T-helper 22 cell (primary cell): ENCODE data around the gene RUFY3.
"Not testable (repeated sequence)": the region's sequence is repeated elsewhere in the genome, so short reads cannot be mapped to it uniquely, and the experiment has no call there.

Experiments
- DNase-seq: peaks from one replicate; pipeline ENCODE4 v3.0.0-alpha.2; 2020; ENCODE audit warnings: low read depth

The RUFY3 gene

GRCh38 chr4:70737409-70737808, 15.6 kb downstream of the RUFY3 start:
- no peak for DNase-seq

DNA sequence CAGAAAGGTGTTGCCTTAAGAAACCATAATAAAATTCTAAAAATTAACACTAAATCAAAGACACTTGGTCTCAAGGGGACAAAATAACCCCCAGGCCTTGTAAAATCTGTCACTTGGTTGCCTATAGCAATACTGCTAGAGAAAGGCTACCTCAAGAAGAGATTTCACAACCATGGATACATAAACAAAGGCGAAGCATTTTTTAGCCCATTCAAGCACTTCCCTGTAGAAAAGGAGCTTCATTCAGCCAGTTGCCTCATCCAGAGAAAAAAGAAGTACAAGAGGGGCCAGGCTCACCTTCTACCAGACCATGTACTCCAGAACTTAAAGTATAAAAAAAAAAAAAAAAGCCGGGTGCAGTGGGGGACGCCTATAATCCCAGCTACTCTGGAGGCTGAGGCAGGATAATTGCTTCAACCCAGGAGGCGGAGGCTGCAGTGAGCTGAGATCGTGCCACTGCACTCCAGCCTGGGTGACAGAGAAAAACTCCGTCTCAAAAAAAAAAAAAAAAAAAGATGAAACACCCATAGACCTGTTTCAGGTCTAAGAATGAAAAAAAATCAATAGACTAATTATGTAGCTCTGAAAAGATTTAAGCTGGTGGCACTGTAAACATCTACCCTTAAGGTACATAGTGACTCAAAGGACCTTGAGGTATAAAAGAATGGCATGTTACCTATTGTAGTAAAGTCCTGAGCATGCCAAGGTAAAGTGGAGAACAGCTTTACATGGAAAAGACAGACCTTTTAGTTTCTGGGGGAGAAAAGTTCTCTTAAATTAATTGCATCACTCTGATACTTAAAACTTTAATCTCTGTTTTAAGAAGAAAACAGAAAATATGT, 18.0 kb downstream of the RUFY3 start:
- DNase-seq, result no peak

GRCh38 chr4:70741867-70742658, 20.3 kb downstream of the RUFY3 start:
- DNase-seq, result no peak

- DNase-seq, result no peak
Measured at GRCh38 chr4:70743731-70744130, 22.0 kb downstream of the RUFY3 start.

DNA sequence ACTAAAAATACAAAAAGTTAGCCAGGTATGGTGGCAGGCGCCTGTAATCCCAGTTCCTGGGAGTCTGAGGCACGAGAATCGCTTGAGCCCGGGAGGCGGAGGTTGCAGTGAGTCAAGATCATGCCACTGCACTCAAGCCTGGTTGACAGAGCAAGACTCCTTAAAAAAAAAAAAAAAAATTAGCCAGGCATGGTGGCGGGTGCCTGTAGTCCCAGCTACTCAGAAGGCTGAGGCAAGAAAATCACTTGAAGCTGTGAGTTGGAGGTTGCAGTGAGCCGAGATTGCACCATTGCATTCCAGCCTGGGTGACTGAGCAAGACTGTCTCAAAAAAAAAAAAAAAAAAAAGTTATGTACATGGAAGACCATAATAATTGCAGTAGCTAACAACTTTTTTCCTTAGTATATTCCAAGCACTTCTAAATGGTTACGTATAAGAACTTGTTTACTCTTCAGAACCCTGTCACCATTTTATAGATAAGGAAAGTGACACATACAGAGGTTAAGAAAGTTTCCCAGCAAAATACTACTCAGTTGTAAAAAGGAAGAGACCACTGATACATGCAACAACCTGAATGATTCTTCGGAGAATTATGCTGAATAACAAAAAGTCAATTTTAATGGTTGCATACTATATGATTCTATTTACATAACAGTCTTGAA, 24.5 kb downstream of the RUFY3 start:
- DNase-seq, result no peak

- no peak for DNase-seq
Measured at GRCh38 chr4:70747874-70748273, 26.1 kb downstream of the RUFY3 start.

- no peak for DNase-seq
Measured at GRCh38 chr4:70749313-70749712, 27.5 kb downstream of the RUFY3 start.

- DNase-seq, result no peak
Measured at GRCh38 chr4:70752236-70752635, 30.5 kb downstream of the RUFY3 start.

DNA sequence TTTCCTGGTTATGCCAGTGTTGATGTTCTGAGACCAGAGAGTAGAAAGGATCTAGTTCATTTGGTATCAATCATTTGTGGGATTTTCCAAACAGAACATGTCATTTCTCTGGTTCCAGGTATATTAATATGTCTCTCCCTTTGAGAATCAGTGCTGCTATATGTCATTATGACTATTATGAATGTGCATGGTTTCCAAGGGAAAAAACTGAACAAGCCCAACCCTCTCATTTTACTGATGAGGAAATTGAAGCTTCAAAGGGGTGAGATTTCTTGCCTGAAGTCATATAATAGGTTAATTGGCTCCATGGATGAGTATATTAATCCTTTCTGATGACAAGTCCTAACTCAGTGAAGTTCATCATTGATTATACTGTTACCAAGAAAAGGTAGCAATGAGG, 31.9 kb downstream of the RUFY3 start:
- no peak for DNase-seq

GRCh38 chr4:70754470-70754869, 32.7 kb downstream of the RUFY3 start:
- DNase-seq, result no peak

DNA sequence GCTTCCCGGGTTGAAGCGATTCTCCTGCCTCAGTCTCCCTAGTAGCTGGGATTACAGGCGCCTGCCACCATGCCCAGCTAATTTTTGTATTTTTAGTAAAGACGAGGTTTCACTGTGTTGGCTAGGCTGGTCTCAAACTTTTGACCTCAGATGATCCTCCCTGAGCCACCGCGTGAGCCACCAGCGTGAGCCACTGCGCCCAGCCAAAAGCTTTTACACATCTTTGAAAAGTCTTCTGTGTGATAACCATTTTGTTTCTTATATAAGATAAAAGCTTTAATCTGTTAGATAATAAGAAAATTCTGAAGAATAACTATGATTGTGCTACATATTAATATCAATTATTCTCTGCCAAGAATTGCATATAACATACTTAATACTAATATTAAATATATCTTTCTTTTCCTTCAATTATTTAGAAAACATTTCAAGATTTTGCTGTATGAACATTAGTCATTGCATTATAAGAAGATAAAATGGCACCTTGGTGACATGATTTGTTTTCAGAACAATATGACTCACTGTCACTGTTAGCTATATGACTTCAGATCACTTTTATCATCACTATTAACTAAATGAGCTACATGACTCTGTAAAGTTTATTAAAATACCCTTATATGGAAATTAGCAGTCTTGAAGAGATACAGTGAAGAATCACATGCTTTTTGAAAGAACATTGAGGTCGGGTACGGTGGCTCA, 33.4 kb downstream of the RUFY3 start:
- DNase-seq, result no peak

DNA sequence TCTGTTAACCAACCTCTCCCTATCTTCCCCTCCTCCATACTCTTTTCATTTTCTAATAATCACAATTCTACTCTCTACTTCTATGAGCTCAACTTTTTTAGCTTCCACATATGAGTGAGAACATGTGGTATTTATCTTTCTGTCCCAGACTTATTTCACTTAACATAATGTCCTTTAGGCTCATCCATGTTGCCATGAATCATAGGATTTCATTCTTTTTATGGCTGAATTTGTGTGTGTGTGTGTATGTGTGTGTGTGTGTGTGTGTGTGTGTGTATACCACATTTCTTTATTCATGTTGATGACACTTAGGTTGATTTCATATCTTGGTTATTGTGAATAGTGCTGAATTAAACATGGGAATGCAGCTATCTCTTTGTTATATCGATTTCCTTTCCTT, 37.4 kb downstream of the RUFY3 start:
- DNase-seq, result no peak

- no peak for DNase-seq
Measured at GRCh38 chr4:70759627-70760026, 37.9 kb downstream of the RUFY3 start.

- DNase-seq, result no peak
Measured at GRCh38 chr4:70760662-70761061, 38.9 kb downstream of the RUFY3 start.

GRCh38 chr4:70761276-70761816, 39.6 kb downstream of the RUFY3 start:
- DNase-seq, result no peak

DNA sequence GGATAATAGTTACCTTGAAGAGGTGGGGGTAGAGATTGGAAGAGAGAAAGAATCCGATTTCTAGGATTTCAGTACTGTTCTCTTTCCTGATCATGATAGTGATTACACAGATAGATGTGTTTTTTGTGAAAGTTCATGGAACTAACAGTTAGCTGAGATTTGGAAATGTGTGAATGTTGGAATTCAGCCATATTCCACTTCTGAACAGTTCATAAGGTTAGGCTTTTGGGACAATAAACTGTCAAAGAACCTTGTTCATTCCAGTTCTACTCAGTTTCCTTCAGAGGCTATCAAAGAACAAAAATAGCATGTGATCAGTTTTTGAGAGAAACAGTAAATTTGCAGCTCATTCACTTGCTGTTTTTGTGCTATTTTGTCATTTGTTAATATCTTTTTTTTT, 43.6 kb downstream of the RUFY3 start:
- DNase-seq, result no peak

DNA sequence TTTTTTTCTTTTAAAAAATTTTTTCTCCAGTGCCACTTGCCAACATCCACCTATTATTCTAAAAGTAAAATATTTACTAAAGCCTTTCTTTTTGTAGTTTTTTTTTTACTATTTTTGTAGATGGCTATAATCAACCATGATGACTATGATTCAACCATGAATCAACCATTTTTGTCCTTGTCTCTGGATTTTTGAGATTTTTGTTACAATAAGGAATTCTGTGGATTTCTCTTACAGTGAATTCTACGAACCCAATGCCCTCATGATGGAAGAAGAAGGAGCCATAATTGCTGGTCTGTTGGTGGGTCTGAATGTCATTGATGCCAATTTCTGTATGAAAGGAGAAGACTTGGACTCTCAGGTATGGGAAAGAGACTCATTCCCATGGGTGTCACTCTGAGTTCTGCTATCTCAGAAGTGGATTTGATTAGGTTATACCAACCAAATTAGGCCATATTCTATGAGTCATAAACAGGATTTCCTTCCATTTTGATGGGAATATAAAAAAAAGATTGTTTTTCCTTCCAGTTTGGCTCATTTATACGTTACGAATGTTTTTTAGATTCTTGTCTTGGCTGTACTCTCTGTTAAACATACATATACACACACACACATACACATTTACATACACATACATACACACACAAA, 46.7 kb downstream of the RUFY3 start:
- no peak for DNase-seq

GRCh38 chr4:70769396-70769795, 47.6 kb downstream of the RUFY3 start:
- DNase-seq, result not testable (repeated sequence)

DNA sequence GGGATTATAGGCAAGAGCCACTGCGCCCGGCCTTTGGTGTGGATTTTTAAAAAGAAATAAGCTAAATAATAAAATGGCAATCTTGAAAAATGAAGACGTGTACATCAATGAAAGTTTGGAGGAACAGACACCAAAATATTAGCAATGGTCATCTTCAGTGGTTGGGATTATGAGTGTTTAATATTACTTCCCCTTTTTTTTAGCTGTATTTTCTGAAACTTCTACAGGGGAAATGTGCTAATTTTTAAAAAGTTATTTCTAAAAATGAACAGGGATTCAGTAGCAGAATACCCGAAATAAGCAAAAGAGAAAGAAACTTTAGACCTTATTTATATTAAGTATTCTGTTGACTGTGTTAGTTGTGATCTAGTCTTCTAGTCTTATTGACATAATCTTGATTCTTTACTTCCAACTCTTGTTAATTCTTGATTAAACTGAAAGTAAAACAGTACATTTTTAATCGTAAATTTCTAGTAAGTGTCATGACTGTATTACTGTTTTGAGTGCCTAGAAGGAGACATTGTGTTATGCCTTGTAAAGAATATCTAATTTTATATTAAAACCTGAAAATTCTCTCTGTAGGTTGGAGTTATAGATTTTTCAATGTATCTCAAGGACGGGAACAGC, 51.3 kb downstream of the RUFY3 start:
- DNase-seq, result no peak

DNA sequence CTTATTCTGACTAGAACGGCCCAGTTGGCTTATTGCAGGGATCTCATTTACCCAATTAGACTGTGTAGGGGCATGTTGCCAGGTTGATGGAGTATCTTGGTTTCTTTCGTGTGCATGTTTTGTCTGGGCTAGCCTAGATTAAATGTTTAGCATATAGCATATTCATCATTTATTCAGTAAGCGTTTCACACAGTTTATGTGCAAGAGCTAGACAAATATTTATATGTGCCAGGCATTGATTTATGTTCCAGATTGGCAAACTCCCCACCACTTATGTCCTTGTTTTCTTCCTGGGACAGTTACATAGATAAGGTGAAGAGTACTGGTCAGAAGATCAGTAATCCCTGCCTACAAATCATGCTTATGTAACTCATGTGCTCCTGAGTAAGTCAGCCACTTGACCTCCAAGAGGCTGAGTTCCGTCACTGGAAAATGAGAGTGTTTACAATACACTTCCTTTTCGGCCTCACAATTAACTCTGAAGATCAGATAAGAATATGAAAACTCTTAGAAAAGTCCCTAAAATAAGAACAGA, 57.2 kb downstream of the RUFY3 start:
- no peak for DNase-seq

GRCh38 chr4:70783096-70783495, 61.3 kb downstream of the RUFY3 start:
- DNase-seq, result no peak
